SK-N-SH (cell line): ENCODE measurements around the gene ATP6V1G2. TPM values are rescaled to one million over a fixed set of nuclear protein-coding genes. Genes with fewer than 3 reads are reported as not detected.

Source experiments
- CTCF ChIA-PET: fragments of 300-600, 350-600 bp; formaldehyde crosslinking; extraction: SDS; loops from one replicate; lab custom pipeline; 2021; lab: Yijun Ruan, JAX
- POLR2A ChIA-PET: fragments of 350-600 bp; sonication (Branson Sonifier 250); formaldehyde crosslinking; extraction: SDS; loops from one replicate; lab custom pipeline; 2020; ENCODE audit warnings: antibody characterized with exemption, inconsistent platforms; lab: Yijun Ruan, JAX
- DNase-seq: peaks from one replicate; pipeline ENCODE4 v3.0.0; 2012
- H2AFZ ChIP-seq: fragments of 200-600 bp; sonication (generic); 2 replicates; pipeline ENCODE4 v1.8.1; 2016; ENCODE audit warnings: antibody characterized with exemption, mild to moderate bottlenecking, low read depth
- H3F3A ChIP-seq: fragments of 200-600 bp; sonication (generic); replicated peaks from 2 replicates; pipeline ENCODE3; 2016; ENCODE audit warnings: antibody characterized with exemption, mild to moderate bottlenecking; ENCODE audit not compliant: insufficient read depth
- H3K27ac ChIP-seq, 2 experiments: fragments of 200-500 bp in 1 of 2; fragments of 200-600 bp in 1 of 2; sonication (Bioruptor generic) in 1 of 2; sonication (generic), shearing (Covaris generic) in 1 of 2; 2 replicates each; pipeline versions ENCODE4 v1.5.1 to v1.6.1; 2014 to 2016; ENCODE audit warnings: low read depth in 2 of 2, inconsistent platforms in 1 of 2, low read length in 1 of 2, mild to moderate bottlenecking in 1 of 2, mixed read lengths in 1 of 2
- H3K27me3 ChIP-seq: fragments of 200-600 bp; sonication (generic), shearing (Covaris generic); 2 replicates; pipeline ENCODE4 v1.6.1; 2016; ENCODE audit warnings: mixed run types; ENCODE audit not compliant: insufficient read depth
- H3K36me3 ChIP-seq, 2 experiments: fragments of 200-500 bp in 1 of 2; fragments of 200-600 bp in 1 of 2; sonication (Bioruptor generic) in 1 of 2; sonication (generic) in 1 of 2; replicated peaks in 1 of 2; 2 replicates each; pipeline versions ENCODE3 to v1.5.1; 2014 to 2016; ENCODE audit warnings: low read length in 1 of 2, mild to moderate bottlenecking in 1 of 2; ENCODE audit not compliant: insufficient read depth in 2 of 2, control insufficient read depth in 1 of 2
- H3K4me1 ChIP-seq, 2 experiments: fragments of 200-500 bp in 1 of 2; fragments of 200-600 bp in 1 of 2; sonication (Bioruptor generic) in 1 of 2; sonication (generic), shearing (Covaris generic) in 1 of 2; 2 replicates each; pipeline versions ENCODE4 v1.5.1 to v1.6.1; 2014 to 2016; ENCODE audit warnings: low read depth in 1 of 2, low read length in 1 of 2, mixed run types in 1 of 2; ENCODE audit not compliant: insufficient read depth in 2 of 2, control insufficient read depth in 1 of 2
- H3K4me2 ChIP-seq: fragments of 200-600 bp; sonication (generic), shearing (Covaris generic); 2 replicates; pipeline ENCODE4 v1.6.1; 2017; ENCODE audit warnings: mixed run types
- H3K4me3 ChIP-seq, 2 experiments: fragments of 200-500 bp in 1 of 2; fragments of 200-600 bp in 1 of 2; sonication (Bioruptor generic) in 1 of 2; sonication (generic), shearing (Covaris generic) in 1 of 2; 2 replicates each; pipeline versions ENCODE4 v1.5.1 to v1.8.1; 2014 to 2016; ENCODE audit warnings: low read depth in 2 of 2, inconsistent platforms in 1 of 2, low read length in 1 of 2, mild to moderate bottlenecking in 1 of 2, mixed read lengths in 1 of 2, moderate library complexity in 1 of 2
- H3K79me2 ChIP-seq: fragments of 200-600 bp; sonication (generic); 2 replicates; pipeline ENCODE4 v1.8.1; 2017; ENCODE audit warnings: mild to moderate bottlenecking; ENCODE audit not compliant: insufficient read depth
- H3K9ac ChIP-seq: fragments of 200-600 bp; sonication (generic); 2 replicates; pipeline ENCODE4 v1.6.1; 2017; ENCODE audit warnings: mixed run types
- H3K9me2 ChIP-seq: fragments of 200-600 bp; sonication (generic); 2 replicates; pipeline ENCODE4 v1.6.1; 2017; ENCODE audit warnings: mixed run types
- H3K9me3 ChIP-seq: fragments of 200-600 bp; sonication (generic); 2 replicates; pipeline ENCODE4 v1.6.1; 2017; ENCODE audit warnings: mixed run types, mild to moderate bottlenecking, moderate library complexity
- H4K20me1 ChIP-seq: fragments of 200-600 bp; sonication (generic); 2 replicates; pipeline ENCODE4 v1.6.1; 2017; ENCODE audit warnings: mild to moderate bottlenecking, mixed run types; ENCODE audit not compliant: insufficient read depth
- FOSL2 ChIP-seq: IDR thresholded peaks from 2 replicates; pipeline ENCODE4 v1.4.0; 2012; ENCODE audit warnings: low read depth, mild to moderate bottlenecking, moderate library complexity, borderline replicate concordance
- FOXM1 ChIP-seq: IDR thresholded peaks from 2 replicates; pipeline ENCODE4 v1.4.0; 2012; ENCODE audit warnings: low read depth, mild to moderate bottlenecking
- GABPA ChIP-seq: IDR thresholded peaks from 2 replicates; pipeline ENCODE4 v1.4.0; 2012; ENCODE audit warnings: low read depth, mild to moderate bottlenecking
- GATA2 ChIP-seq: sonication (generic); formaldehyde crosslinking; IDR thresholded peaks from 2 replicates; pipeline ENCODE4 v1.5.0; 2020; ENCODE audit warnings: mild to moderate bottlenecking, missing genetic modification reagents
- MXI1 ChIP-seq: IDR thresholded peaks from 2 replicates; pipeline ENCODE4 v1.6.1; 2012; ENCODE audit warnings: mild to moderate bottlenecking, low read depth, low read length, improper control_type of control experiment
- NRF1 ChIP-seq: IDR thresholded peaks from 2 replicates; pipeline ENCODE4 v1.6.1; 2012; ENCODE audit warnings: low read depth, mild to moderate bottlenecking, low read length
- POLR2AphosphoS5 ChIP-seq: IDR thresholded peaks from 2 replicates; pipeline ENCODE4 v1.6.1; 2012; ENCODE audit warnings: low read depth, low read length
- RCOR1 ChIP-seq: fragments of 150-350 bp; IDR thresholded peaks from 2 replicates; pipeline ENCODE4 v1.6.1; 2017; ENCODE audit warnings: antibody characterized with exemption, low read length
- RFX5 ChIP-seq: IDR thresholded peaks from 2 replicates; pipeline ENCODE4 v1.6.1; 2012; ENCODE audit warnings: mild to moderate bottlenecking, improper control_type of control experiment, low read length
- SIN3A ChIP-seq: IDR thresholded peaks from 2 replicates; pipeline ENCODE4 v1.6.1; 2012; ENCODE audit warnings: low read depth, mild to moderate bottlenecking, low read length, moderate library complexity, borderline replicate concordance
- SMC3 ChIP-seq: IDR thresholded peaks from 2 replicates; pipeline ENCODE4 v1.6.1; 2012; ENCODE audit warnings: low read depth, low read length, improper control_type of control experiment
- TAF1 ChIP-seq: IDR thresholded peaks from 2 replicates; pipeline ENCODE4 v1.6.1; 2012; ENCODE audit warnings: low read depth, mild to moderate bottlenecking, low read length, moderate library complexity, borderline replicate concordance
- TEAD4 ChIP-seq: IDR thresholded peaks from 2 replicates; pipeline ENCODE4 v1.4.0; 2012; ENCODE audit warnings: mild to moderate bottlenecking, borderline replicate concordance; ENCODE audit not compliant: insufficient read depth
- YY1 ChIP-seq: IDR thresholded peaks from 2 replicates; pipeline ENCODE4 v1.4.0; 2012; ENCODE audit warnings: low read depth, mild to moderate bottlenecking
- WGBS: methylation state at CpG from one replicate; pipeline ENCODE4 v1.1.6; 2017; ENCODE audit warnings: low lambda C conversion rate; 5-methylcytosine and 5-hydroxymethylcytosine counted together
- polyA plus RNA-seq, 3 experiments: library from polyadenylated mRNA; depleted of rRNA; stranded (reverse); fragments of >200 nt; gene quantifications; 2 replicates each; pipeline ENCODE4 v1.2.3, GENCODE V29; 2012
- TF ChIP-seq, protein P1 (sequence below): IDR thresholded peaks from 2 replicates; pipeline ENCODE4 v1.6.1; 2012; ENCODE audit warnings: mild to moderate bottlenecking, low read depth, low read length, moderate library complexity
- TF ChIP-seq, protein P2 (sequence below): fragments of 200-600 bp; sonication (generic); IDR thresholded peaks from 2 replicates; pipeline ENCODE4 v1.6.1; 2017; ENCODE audit warnings: antibody characterized with exemption, mild to moderate bottlenecking, moderate library complexity
- TF ChIP-seq, protein P3 (sequence below): IDR thresholded peaks from 2 replicates; pipeline ENCODE4 v1.4.0; 2012; ENCODE audit warnings: low read depth, borderline replicate concordance

ATP6V1G2 gene
- polyA plus RNA-seq, 1 of the 3 experiments (the other 2 are of a cell fraction), result 13.6 TPM

DNA sequence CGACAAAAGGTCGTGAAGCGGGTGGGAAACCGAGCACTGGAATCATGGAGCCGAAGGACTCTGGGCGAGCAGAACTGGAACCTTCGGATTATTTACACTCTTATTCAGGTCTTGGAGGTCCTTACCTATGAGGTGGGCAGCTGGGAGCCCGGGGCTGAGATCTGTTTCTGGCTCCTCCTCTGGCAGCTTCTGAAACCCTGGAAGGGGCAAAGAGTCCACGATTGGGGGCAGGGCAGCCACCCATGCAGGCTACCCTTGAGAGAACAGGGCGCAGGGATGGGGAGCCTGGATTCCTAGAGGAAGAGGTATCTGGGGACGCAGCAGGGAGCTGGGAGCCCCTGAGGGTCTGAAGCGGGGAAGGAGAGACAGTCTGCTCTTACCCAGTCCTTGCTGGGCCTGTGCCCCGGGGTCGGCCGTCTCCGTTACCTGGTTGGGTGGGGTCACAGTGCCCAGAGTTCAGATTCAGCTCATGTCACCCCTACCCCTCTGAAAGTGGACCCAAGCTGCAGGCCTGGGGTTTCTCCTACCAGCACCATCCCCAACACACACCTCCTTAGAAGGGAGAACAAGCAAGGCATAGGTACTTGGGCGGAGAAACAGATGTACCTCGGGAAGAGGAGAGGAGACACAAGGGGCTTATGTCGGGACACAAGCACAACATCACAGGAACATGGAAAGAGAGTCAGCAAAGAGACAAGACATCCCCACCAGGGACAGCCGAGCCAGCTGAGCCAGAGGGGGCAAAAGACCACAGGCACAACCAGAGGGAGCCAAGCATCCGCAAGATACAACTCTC lies 35.2 kb upstream of the ATP6V1G2 start:
- ChIA-PET CTCF (interaction anchor here (0.8 to 17.6 kb wide), 16 partner anchors 8 to 84 kb away, joined by 3 to 312 read pairs (median 8); partner anchors contain the start of genes ATP6V1G2, DDX39B, NCR3 and NFKBIL1), POLR2A (interaction anchor here (1.0 kb wide), 1 partner anchor 17 kb away, joined by 12 read pairs; no protein-coding TSS in a partner anchor)

DNA sequence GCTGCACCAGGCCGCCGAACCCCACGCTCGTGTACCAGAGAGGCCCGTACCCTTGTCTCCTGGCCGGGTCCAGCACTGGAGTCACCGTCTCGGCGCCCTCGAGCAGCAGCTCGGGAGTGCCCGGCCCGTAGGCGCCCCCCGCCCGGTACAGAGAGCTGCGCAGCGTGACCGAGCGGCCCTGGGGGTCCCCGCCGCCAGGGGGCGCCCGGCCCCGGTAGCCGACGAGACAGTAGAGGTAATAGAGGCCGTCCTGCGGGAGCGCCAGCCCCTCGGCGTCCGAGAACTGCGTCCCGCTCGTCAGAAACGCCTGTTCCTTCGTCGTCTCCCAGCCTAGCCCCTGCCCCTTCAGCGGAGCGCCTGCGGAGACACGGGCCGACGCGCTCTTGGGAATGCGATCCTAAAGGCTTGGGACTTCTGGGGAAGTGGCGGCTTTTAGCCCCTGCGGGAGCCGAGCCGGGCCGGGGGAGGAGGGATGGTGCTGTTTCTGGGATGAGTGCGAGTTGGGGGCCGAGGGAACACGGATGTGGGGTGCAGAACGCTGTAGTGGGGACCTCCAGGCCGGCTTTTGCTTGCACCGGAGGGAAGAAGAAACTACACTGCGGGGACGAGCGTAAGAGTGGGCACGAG lies 34.5 kb upstream of the ATP6V1G2 start:
- 6% methylated on average over 13 of the region's 62 CpGs for WGBS
- Histone ChIP-seq H3F3A (no peaks in the 10 kb centered on the region), H3K4me1 (peaks cover 0 to 11% of the 10 kb centered on the region in 2 experiments; a peak in 1 of 4 replicates), H2AFZ (peak overlapping the region; percentile 99), H3K79me2 (no peaks in the 10 kb centered on the region), H3K27me3 (no peaks in the 10 kb centered on the region), H3K9me3 (no peaks in the 10 kb centered on the region), H3K27ac (peak overlapping the region in 1 of 2 experiments; percentile 51; a peak in 1 of 4 replicates), H4K20me1 (no peaks in the 10 kb centered on the region), H3K9ac (peak overlapping the region; percentile 88), H3K9me2 (no peaks in the 10 kb centered on the region), H3K4me3 (peak overlapping the region; percentile 63 to 96), H3K4me2 (peak overlapping the region; percentile 99), H3K36me3 (no peaks in the 10 kb centered on the region)
- CTCF ChIA-PET, result interaction anchor here (0.6 to 17.6 kb wide), 25 partner anchors 9 to 197 kb away, joined by 3 to 312 read pairs (median 5); partner anchors contain the start of genes ATP6V1G2, DDX39B, NCR3 and NFKBIL1
- DNase-seq, result peak; percentile 97
- POLR2A ChIA-PET, result interaction anchor here (0.6 to 1.2 kb wide), 3 partner anchors 15 to 39 kb away, joined by 3 to 12 read pairs (median 5); partner anchors contain the start of gene DDX39B
- TF ChIP-seq FOXM1 (no peak), RFX5 (no peak), TEAD4 (no peak), YY1 (0 out of 2 replicates have a peak, but pooled peaks have one; percentile 42), GABPA (no peak), MXI1 (peak; percentile 64; the same call in 1 of the 2 replicates), POLR2AphosphoS5 (peak; percentile 67), SMC3 (peak; percentile 63), NRF1 (peak; percentile 37; the same call in 1 of the 2 replicates), SIN3A (no peak), TAF1 (peak; percentile 61), FOSL2 (no peak)
- TF ChIP-seq, protein P1, sequence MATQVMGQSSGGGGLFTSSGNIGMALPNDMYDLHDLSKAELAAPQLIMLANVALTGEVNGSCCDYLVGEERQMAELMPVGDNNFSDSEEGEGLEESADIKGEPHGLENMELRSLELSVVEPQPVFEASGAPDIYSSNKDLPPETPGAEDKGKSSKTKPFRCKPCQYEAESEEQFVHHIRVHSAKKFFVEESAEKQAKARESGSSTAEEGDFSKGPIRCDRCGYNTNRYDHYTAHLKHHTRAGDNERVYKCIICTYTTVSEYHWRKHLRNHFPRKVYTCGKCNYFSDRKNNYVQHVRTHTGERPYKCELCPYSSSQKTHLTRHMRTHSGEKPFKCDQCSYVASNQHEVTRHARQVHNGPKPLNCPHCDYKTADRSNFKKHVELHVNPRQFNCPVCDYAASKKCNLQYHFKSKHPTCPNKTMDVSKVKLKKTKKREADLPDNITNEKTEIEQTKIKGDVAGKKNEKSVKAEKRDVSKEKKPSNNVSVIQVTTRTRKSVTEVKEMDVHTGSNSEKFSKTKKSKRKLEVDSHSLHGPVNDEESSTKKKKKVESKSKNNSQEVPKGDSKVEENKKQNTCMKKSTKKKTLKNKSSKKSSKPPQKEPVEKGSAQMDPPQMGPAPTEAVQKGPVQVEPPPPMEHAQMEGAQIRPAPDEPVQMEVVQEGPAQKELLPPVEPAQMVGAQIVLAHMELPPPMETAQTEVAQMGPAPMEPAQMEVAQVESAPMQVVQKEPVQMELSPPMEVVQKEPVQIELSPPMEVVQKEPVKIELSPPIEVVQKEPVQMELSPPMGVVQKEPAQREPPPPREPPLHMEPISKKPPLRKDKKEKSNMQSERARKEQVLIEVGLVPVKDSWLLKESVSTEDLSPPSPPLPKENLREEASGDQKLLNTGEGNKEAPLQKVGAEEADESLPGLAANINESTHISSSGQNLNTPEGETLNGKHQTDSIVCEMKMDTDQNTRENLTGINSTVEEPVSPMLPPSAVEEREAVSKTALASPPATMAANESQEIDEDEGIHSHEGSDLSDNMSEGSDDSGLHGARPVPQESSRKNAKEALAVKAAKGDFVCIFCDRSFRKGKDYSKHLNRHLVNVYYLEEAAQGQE, result no peak
- TF ChIP-seq, protein P2, sequence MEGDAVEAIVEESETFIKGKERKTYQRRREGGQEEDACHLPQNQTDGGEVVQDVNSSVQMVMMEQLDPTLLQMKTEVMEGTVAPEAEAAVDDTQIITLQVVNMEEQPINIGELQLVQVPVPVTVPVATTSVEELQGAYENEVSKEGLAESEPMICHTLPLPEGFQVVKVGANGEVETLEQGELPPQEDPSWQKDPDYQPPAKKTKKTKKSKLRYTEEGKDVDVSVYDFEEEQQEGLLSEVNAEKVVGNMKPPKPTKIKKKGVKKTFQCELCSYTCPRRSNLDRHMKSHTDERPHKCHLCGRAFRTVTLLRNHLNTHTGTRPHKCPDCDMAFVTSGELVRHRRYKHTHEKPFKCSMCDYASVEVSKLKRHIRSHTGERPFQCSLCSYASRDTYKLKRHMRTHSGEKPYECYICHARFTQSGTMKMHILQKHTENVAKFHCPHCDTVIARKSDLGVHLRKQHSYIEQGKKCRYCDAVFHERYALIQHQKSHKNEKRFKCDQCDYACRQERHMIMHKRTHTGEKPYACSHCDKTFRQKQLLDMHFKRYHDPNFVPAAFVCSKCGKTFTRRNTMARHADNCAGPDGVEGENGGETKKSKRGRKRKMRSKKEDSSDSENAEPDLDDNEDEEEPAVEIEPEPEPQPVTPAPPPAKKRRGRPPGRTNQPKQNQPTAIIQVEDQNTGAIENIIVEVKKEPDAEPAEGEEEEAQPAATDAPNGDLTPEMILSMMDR, result peak; percentile 90
- TF ChIP-seq, protein P3, sequence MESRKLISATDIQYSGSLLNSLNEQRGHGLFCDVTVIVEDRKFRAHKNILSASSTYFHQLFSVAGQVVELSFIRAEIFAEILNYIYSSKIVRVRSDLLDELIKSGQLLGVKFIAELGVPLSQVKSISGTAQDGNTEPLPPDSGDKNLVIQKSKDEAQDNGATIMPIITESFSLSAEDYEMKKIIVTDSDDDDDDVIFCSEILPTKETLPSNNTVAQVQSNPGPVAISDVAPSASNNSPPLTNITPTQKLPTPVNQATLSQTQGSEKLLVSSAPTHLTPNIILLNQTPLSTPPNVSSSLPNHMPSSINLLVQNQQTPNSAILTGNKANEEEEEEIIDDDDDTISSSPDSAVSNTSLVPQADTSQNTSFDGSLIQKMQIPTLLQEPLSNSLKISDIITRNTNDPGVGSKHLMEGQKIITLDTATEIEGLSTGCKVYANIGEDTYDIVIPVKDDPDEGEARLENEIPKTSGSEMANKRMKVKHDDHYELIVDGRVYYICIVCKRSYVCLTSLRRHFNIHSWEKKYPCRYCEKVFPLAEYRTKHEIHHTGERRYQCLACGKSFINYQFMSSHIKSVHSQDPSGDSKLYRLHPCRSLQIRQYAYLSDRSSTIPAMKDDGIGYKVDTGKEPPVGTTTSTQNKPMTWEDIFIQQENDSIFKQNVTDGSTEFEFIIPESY, result no peak

More for the DNA sequence above, 35.2 kb upstream of the ATP6V1G2 start:
- peak; percentile 45 for DNase-seq
- no peaks in the 10 kb centered on the region for H3K27me3 ChIP-seq
- peak overlapping the region; percentile 99 for H3K4me2 ChIP-seq
- H4K20me1 ChIP-seq, result no peaks in the 10 kb centered on the region
- peak overlapping the region; percentile 63 to 96 for H3K4me3 ChIP-seq
- no peak overlapping the region for H3K27ac ChIP-seq
- no peaks in the 10 kb centered on the region for H3K36me3 ChIP-seq
- H3K9me3 ChIP-seq, result no peaks in the 10 kb centered on the region
- no peaks in the 10 kb centered on the region for H3K9me2 ChIP-seq
- H2AFZ ChIP-seq, result peak overlapping the region; percentile 99
- no peaks in the 10 kb centered on the region for H3F3A ChIP-seq
- H3K9ac ChIP-seq, result peak overlapping the region; percentile 88
- 50% methylated on average over 16 of the region's 21 CpGs for WGBS
- no peaks in the 10 kb centered on the region for H3K79me2 ChIP-seq
- TF ChIP-seq RCOR1 (no peak), GATA2 (no peak), TAF1 (no peak)
- TF ChIP-seq, all 33 proteins: peak for 0
- H3K4me1 ChIP-seq, result peaks cover 0 to 11% of the 10 kb centered on the region in 2 experiments; a peak in 1 of 4 replicates
